ENCODE data around the gene CNPY1.

- TF ChIP-seq POLR2A (IDR thresholded peaks at IDR 0.05): no peak
- no peak for TF ChIP-seq CTCF (IDR thresholded peaks at IDR 0.05)
Observed at GRCh38 chr7:155538293-155538692, 8.1 kb downstream of the CNPY1 start.
